PC-3 (cell line): ENCODE data around the gene PROX1.

Experiments
- CTCF ChIP-seq: fragments of 300-600 bp; sonication (generic); conservative IDR thresholded peaks from 2 replicates; pipeline ENCODE4 v1.5.1; 2017; ENCODE audit warnings: antibody characterized with exemption, low read depth, mild to moderate bottlenecking, low read length
- EZH2phosphoT487 ChIP-seq: fragments of 300-600 bp; sonication (generic); IDR thresholded peaks from 2 replicates; pipeline ENCODE4 v1.6.1; 2018; ENCODE audit warnings: mild to moderate bottlenecking, antibody characterized with exemption, low read length, borderline replicate concordance

- no peak for TF ChIP-seq CTCF
- TF ChIP-seq EZH2phosphoT487 = no peak
Observed at GRCh38 chr1:214008791-214009422, 21.1 kb downstream of the PROX1 start.
